ENCODE data around the gene AGO3. TPM values are rescaled to one million over a fixed set of nuclear protein-coding genes. Genes with fewer than 3 reads are reported as not detected.

AGO3 gene
- total RNA-seq, 1 donor from 2014 or later: 32.7 TPM

- Mint-ChIP-seq H3K9me3 (ENCODE audit: unreplicated experiment) (peaks cover 4% of the 10 kb centered on the region), H3K36me3 (ENCODE audit: unreplicated experiment) (no peaks in the 10 kb centered on the region), H3K4me3 (ENCODE audit: unreplicated experiment) (no peak overlapping the region), H3K27ac (ENCODE audit: unreplicated experiment) (no peak overlapping the region), H3K4me1 (ENCODE audit: low read depth, unreplicated experiment) (peaks cover 1% of the 10 kb centered on the region), H3K27me3 (ENCODE audit: unreplicated experiment) (peaks cover 1% of the 10 kb centered on the region)
- DNase-seq: no peak
- TF ChIP-seq CTCF (IDR thresholded peaks at IDR 0.05; ENCODE audit: partially characterized antibody, unreplicated experiment): no peak
Observed at GRCh38 chr1:36101546-36101945, 170.6 kb downstream of the AGO3 start.

GRCh38 chr1:36106269-36106668, 175.4 kb downstream of the AGO3 start:
- no peak for DNase-seq
- Mint-ChIP-seq H3K9me3 (ENCODE audit: unreplicated experiment) (peaks cover 3% of the 10 kb centered on the region), H3K27me3 (ENCODE audit: unreplicated experiment) (peaks cover 5% of the 10 kb centered on the region), H3K27ac (ENCODE audit: unreplicated experiment) (no peak overlapping the region), H3K4me1 (ENCODE audit: low read depth, unreplicated experiment) (no peaks in the 10 kb centered on the region), H3K4me3 (ENCODE audit: unreplicated experiment) (no peak overlapping the region), H3K36me3 (ENCODE audit: unreplicated experiment) (no peaks in the 10 kb centered on the region)
- TF ChIP-seq CTCF (IDR thresholded peaks at IDR 0.05; ENCODE audit: partially characterized antibody, unreplicated experiment): no peak

GRCh38 chr1:36107394-36107793, 176.5 kb downstream of the AGO3 start:
- no peak overlapping the region for H3K27ac Mint-ChIP-seq (ENCODE audit: unreplicated experiment)
- no peak overlapping the region for H3K4me3 Mint-ChIP-seq (ENCODE audit: unreplicated experiment)
- peaks cover 13% of the 10 kb centered on the region for H3K27me3 Mint-ChIP-seq (ENCODE audit: unreplicated experiment)
- peaks cover 3% of the 10 kb centered on the region for H3K9me3 Mint-ChIP-seq (ENCODE audit: unreplicated experiment)
- peaks cover 3% of the 10 kb centered on the region for H3K36me3 Mint-ChIP-seq (ENCODE audit: unreplicated experiment)
- no peaks in the 10 kb centered on the region for H3K4me1 Mint-ChIP-seq (ENCODE audit: low read depth, unreplicated experiment)
- no peak for TF ChIP-seq CTCF (IDR thresholded peaks at IDR 0.05; ENCODE audit: partially characterized antibody, unreplicated experiment)
- DNase-seq: no peak

DNA sequence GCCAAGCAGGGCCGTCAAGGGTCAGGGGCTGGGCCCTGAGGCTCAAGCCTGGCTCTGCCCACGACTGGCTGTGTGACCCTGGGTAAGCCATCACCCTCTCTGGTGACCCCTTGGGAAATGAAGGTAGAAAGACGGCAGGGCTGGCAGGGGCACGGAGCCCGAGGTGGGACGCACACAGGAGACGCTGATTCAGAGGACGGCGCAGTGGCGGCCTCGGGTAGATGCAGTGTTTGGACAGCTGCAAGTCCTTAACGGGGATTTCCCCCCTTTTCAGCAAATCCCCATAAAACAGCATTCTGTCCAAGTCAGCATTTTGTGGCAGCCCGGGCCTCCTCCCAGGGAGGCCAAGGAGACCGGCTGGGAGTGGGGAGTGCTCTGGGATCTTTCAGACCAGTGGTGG, 177.4 kb downstream of the AGO3 start:
- TF ChIP-seq CTCF (IDR thresholded peaks at IDR 0.05; ENCODE audit: partially characterized antibody, unreplicated experiment): no peak
- no peaks in the 10 kb centered on the region for H3K4me1 Mint-ChIP-seq (ENCODE audit: low read depth, unreplicated experiment)
- H3K36me3 Mint-ChIP-seq (ENCODE audit: unreplicated experiment): peaks cover 5% of the 10 kb centered on the region
- no peak overlapping the region for H3K27ac Mint-ChIP-seq (ENCODE audit: unreplicated experiment)
- H3K9me3 Mint-ChIP-seq (ENCODE audit: unreplicated experiment): peaks cover 3% of the 10 kb centered on the region
- no peak overlapping the region for H3K4me3 Mint-ChIP-seq (ENCODE audit: unreplicated experiment)
- peaks cover 17% of the 10 kb centered on the region for H3K27me3 Mint-ChIP-seq (ENCODE audit: unreplicated experiment)
- DNase-seq: no peak

DNA sequence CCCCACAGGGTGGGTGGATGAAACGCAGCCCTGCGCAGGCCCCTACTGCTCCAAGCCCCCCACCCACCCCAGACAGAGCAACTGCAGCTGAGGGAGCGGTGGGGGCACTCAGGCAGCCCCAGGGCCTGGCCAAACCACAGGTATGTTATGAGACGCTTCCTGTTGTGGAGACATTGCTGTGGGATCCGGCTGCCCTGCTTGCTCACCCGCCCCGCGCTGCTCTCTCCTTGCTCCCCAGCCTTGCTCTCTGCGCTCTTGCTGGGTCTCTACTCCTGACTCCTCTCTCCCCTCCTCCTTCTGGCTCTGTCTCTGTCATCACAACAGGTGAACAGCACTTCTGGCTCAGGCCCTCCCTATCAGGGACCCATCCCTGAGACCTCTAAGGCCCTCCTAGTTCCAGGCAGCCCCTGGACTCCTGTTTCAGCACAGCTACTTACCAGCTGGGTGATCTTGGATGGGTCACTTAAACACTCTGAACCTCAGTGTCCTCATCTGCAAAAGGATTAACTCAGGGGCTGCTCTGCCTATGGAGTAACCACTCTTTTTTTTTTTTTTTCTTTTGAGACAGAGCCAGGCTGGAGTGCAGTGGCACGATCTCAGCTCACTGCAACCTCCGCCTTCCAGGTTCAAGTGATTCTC, 178.3 kb downstream of the AGO3 start:
- Mint-ChIP-seq H3K4me1 (ENCODE audit: low read depth, unreplicated experiment) (no peaks in the 10 kb centered on the region), H3K27me3 (ENCODE audit: unreplicated experiment) (peaks cover 17% of the 10 kb centered on the region), H3K4me3 (ENCODE audit: unreplicated experiment) (no peak overlapping the region), H3K27ac (ENCODE audit: unreplicated experiment) (no peak overlapping the region), H3K9me3 (ENCODE audit: unreplicated experiment) (peaks cover 3% of the 10 kb centered on the region), H3K36me3 (ENCODE audit: unreplicated experiment) (peaks cover 5% of the 10 kb centered on the region)
- DNase-seq: no peak
- no peak for TF ChIP-seq CTCF (IDR thresholded peaks at IDR 0.05; ENCODE audit: partially characterized antibody, unreplicated experiment)
